Hepatocyte (in vitro differentiated cells): ENCODE results near the gene SLC25A21.

Experiments
- CTCF ChIP-seq: fragments of 200-600 bp; sonication (generic); IDR thresholded peaks from 2 replicates; pipeline ENCODE4 v1.5.1; 2016; ENCODE audit warnings: antibody characterized with exemption, mild to moderate bottlenecking; ENCODE audit not compliant: poor library complexity
- EZH2phosphoT487 ChIP-seq: fragments of 200-600 bp; sonication (generic); IDR thresholded peaks from one replicate; pipeline ENCODE4 v1.6.1; 2018; ENCODE audit warnings: antibody characterized with exemption, mild to moderate bottlenecking, low read depth, moderate library complexity; ENCODE audit not compliant: unreplicated experiment, severe bottlenecking

DNA sequence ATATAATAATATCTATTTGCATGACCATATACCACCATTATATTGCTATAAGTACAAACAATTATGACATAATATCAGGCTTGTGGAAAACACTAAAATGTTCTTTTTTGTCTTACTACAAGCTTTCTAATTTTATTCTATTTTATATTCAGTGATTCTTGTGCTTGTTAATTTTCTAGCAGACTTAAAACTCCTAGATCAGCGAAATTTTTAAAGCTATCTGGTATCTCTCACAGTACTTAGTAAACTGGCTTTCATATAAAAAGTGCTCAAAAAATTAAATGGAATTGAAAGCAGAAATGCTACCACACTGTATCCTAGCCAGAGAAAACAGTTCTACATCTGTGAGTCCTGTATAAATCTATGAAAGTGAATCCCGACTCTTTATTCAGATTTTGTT is 405.4 kb downstream of the SLC25A21 start:
- TF ChIP-seq EZH2phosphoT487 (no peak), CTCF (no peak)
